A204.1 (cell line): ENCODE measurements around the gene FNDC3B.
"Not testable (repeated sequence)": the region's sequence is repeated elsewhere in the genome, so short reads cannot be mapped to it uniquely, and the experiment has no call there.

Experiments
- FAIRE-seq: peaks from 2 replicates; lab custom pipeline; 2012; peaks lifted over from hg19 to GRCh38; lab: Jason Lieb, UNC

FNDC3B gene

DNA sequence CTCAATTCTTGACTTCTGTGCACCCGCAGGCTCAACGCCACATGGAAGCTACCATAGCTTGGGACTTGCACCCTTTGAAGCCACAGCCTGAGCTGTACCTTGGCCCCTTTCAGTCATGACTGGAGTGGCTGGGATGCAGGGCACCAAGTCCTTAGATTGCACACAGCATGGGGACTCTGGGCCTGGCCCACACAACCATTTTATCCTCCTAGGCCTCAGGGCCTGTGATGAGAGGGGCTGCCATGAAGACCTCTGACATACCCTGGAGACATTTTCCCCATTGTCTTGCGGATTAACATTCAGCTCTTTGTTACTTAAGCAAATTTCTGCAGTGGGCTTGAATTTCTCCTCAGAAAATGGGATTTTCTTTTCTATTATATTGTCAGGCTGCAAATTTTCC lies 203.1 kb downstream of the FNDC3B start:
- not testable (repeated sequence) for FAIRE-seq

DNA sequence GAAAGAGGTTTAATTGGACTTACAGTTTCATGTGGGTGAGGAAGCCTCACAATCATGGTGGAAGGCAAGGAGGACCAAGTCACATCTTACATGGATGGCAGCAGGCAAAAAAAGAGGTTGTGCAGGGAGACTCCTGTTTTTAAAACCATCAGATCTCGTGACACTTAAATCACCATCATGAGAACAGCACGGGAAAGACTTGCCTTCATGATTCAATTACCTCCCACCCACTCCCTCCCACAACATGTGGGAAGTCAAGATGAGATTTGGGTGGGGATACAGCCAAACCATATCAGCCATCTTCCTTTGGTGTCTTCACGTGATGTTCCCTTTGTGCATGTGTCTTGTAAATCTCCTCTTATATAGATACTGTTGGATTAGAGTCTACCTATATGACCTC lies 204.0 kb downstream of the FNDC3B start:
- FAIRE-seq = not testable (repeated sequence)

DNA sequence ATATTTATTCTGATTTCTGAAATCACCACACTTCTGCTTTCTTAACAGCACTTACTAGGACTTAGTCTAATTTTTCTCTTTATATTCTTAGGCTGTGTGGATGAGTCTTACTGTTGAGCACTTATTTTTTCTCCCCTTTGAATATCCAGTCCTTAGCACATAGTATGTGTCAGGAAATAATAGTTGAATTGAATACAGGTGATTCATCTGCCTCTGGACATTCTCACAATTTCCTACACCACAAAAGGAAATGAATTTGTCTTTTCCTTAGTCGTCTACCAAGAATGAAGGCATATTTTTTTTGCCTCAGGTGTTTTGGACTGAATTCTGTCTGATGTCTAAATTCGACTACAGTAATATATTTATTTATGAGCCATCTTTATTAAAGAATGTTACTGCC lies 204.6 kb downstream of the FNDC3B start:
- no peak for FAIRE-seq

DNA sequence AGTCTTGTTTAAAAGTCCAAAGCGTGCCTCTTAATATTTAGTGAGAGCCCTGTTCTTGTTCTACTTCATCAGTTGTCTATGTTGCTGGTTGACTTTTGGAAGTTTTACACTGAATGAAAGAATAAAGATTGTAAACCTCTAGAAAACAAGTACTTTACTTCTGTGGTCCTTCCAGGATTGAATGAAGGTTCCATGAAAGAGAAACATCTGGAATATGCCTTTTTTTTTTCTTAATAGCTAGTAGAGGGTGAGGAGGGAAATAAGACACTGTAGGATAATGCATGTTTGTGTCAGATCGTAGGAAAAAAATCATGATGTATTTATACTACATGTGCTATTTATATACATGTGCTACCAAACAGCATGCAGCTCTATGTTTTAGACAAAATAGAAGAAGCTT lies 205.9 kb downstream of the FNDC3B start:
- no peak for FAIRE-seq

DNA sequence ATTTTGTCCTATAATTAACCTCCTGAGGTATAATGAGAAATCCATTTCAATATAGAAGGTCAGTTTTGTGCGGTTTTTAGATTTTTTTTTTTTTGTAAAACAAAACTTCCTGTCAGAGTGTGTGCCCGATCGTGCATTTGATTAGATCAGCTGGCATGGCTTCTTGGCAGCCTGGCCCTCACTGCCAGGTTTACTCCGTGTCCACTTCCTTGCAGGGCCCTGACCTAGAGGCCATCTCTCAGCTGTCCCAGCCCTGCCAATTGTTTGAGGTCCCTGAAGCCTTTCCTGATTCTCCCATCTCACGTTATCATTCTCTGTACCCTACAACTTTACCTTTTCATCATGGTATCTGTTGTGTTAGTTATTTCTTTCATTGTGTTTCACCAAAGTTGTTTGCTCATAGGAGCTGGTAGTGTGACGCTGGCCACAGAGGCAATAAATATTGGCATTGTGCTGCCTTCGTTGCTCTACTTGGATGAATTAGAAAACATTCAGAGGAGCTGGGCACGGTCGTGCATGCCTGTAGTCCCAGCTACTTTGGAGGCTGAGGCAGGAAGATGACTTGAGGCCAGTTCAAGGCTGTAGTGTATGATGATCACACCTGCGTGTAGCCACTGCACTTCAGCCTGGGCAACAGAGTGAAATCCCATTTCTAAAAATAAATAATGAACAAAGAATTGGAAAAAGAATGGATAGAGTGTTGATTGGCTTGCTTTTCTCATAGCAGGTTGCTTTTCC lies 206.9 kb downstream of the FNDC3B start:
- FAIRE-seq = no peak

DNA sequence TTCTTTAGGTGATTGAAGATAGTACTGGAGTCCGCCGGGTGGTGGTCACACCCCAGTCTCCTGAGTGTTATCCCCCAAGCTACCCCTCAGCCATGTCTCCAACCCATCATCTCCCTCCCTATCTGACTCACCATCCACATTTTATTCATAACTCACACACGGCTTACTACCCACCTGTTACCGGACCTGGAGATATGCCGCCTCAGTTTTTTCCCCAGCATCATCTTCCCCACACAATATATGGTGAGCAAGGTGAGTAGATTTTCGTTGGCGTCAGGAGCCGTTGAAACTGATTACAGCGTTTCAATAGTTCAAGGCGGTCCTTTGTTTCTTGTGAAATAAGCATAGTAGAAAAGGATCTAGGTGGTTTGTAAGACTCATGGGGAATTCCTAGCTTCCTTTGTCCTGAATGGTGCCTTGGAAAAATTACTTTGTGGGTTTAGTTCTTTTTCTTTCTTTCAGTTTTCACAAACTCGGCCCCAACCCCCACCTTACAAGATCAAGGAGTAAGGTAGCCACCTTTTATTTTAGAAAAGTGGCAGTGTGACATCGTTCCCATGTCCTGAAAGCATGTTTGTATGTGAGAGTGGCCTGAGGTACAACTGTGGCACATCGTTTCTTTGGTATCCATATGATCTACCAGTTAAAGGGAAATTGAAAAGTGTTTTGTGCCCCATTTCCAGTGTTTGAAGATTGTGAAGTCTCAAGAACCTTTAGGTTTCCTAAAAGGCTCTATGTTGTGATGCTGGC lies 208.3 kb downstream of the FNDC3B start:
- FAIRE-seq = no peak

DNA sequence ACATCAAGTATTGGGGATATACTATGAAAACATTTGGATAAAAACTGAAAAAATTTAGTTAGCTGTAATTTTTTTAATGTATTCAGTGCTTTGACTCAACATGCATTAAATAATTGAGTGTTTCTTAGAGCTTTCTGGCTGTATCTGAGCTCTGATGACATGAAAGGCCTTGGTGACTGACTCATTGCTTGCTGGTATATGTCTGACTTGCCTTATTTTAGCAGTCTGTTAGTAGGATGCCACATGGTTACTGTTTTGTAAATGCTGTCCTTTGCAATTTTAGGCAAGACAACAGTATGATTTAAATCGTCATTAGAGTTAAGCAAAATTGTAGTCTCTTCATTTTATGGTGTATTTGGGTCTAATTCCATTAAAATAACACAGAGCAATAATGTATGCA lies 209.7 kb downstream of the FNDC3B start:
- no peak for FAIRE-seq

DNA sequence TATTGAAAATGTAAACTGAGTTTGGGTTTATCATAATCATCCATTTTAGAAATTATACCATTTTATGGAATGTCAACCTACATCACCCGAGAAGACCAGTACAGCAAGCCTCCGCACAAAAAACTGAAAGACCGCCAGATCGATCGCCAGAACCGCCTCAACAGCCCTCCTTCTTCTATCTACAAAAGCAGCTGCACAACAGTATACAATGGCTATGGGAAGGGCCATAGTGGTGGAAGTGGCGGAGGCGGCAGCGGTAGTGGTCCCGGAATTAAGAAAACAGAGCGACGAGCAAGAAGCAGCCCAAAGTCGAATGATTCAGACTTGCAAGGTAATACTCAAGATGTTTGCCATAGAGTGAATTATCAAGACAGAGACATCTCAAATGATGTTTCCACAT lies 211.8 kb downstream of the FNDC3B start:
- FAIRE-seq = no peak

DNA sequence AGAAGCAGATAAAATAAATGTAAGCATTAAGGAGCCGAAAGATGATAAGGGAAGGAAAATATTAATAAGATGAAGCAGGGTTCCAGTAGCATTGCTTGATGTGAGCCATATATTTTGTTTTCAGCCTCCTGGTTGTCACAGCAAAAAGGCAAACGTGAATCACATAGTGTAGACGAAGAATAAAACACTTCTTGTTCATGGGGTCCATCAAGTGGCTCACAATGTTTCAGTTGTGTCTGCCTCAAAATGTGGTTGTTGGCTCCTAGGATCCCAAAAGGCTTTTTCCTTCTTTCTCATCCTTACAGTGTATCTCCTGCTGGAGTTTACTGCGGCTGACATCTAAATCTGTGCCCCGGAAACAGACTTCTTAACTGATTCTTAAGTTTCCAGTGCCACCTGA lies 213.8 kb downstream of the FNDC3B start:
- FAIRE-seq = no peak

DNA sequence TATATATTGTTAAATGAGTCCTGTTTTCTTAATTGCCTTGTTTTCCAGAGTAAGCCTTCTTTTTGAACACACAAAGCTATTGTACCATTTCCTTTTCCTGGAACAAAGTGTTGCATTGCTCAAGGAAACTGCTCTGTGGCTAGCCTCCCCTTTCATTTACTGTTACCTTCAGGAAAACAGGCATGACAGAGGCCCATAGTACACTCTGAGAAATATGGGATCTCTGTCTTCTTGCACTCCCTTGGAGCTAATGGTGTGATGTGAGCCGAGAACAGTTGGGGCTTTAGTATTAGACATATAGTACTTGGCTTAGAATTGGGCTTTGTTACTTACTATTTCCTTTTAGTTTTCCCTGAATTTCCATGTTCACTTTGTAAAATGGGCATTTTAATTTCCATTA lies 215.2 kb downstream of the FNDC3B start:
- no peak for FAIRE-seq

DNA sequence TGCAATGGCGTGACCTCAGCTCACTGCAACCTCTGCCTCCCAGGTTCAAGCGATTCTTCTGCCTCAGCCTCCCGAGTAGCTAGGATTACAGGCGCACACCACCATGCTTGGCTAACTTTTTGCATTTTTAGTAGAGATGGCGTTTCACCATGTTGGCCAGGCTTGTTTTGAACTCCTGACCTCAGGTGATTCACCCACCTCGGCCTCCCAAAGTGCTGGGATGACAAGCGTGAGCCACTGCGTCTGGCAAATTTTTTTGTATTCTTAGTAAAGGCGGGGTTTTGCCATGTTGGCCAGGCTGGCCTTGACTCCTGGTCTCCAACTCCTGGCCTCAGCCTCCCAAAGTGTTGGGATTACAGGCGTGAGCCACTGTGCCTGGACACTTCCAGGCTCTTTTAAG lies 215.9 kb downstream of the FNDC3B start:
- FAIRE-seq = not testable (repeated sequence)

DNA sequence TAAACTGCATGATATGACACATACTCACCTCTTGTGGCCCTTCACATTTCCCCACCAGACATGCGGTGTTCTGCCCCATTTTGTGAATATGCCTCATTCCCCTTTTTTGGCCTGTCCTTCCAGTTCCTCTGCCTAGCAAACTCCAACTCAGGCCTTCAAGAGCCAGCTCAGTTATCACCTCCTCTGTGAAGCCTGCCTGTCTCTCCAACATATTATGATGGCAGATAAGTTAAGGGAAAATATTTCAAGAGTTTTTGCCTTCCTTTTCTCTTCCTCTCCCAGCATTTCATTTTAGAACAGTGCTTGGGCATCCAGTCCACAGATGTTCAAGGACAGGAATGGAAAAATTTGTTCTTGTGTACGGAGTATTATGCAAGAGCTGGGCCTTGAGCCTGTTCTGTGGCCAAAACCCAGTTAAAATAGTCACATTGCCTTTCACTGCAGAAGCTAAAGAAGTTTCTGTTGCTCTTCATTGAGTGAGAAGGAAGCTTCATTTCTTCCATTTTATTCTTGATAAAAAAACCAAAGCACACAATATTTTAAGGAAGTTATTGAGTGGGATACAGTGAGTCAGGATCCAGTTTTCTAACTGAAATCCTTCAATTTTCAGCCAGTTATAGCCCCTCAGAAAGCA lies 216.8 kb downstream of the FNDC3B start:
- FAIRE-seq = no peak

DNA sequence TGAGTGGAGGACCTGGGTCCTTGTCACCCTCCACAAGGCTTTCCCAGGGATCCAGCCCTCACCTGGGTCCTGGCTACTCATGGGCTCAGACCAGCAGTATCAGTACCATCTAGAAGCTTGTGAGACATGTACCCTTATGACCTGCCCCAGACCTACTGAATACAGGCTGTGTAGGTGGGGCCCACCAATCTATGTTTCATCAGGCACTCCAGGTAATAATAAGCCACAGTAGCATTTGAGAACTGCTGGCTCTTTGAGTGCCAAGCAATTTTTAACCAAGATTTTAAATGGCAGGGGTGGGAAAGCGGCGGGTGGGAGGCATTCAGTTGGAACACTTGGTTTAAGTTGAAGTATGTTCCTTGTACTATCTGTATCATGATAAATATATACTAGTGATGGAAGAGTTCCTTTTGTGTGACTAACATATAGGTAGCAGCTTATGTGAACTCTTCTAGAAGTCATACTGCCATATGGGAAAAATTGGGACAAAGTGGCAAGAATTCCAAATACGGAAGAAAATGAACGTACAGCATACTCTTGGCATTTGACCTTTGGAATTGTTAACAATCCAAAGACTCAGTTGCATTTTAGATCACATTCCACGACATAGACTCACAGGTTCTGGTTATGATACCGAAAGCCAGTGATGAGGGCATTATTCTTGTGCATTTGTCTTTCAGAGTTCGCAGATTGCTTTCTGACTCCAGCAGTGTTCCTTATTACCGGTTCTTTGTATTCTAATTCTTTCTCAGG lies 218.4 kb downstream of the FNDC3B start:
- FAIRE-seq = no peak

DNA sequence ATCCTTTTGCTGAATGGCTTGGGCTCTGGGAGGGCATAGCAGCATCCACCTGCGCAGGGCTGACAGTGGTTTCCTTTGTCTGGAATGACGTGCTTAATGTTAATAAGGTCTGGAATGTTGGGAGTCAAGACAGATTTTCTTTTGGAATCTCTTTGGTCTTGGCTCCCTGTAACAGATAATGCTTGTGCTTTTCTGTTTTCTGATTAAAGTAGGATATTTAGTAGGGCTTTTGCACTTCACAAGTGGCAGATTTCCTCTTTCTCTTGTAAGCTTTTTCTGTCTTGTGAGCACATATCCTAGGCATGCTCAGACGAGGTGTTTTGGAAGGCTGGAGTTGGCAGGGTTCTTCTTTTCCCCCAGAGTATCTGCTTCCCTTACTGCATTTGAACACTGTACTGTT lies 219.2 kb downstream of the FNDC3B start:
- FAIRE-seq = no peak

DNA sequence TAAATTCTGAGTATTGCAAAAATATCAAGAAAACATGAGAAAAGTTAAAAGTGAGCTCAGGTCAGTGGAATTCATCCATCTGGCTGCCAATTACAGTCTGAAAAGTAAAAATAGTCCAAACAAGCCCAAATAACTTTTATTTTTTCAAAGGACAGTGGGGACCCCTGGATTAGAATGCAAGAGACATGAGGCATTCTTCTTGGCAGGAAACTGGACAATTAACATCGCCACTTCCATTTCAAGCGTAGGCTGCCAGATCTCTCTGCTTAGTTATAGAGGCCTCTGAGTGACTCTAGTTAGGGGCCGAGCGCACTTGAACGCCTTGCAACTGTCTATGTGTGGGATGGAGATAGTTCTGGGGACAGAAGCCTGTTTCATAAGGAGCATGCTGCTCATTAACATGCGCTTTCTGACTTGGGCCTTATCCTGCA lies 219.7 kb downstream of the FNDC3B start:
- FAIRE-seq = no peak

DNA sequence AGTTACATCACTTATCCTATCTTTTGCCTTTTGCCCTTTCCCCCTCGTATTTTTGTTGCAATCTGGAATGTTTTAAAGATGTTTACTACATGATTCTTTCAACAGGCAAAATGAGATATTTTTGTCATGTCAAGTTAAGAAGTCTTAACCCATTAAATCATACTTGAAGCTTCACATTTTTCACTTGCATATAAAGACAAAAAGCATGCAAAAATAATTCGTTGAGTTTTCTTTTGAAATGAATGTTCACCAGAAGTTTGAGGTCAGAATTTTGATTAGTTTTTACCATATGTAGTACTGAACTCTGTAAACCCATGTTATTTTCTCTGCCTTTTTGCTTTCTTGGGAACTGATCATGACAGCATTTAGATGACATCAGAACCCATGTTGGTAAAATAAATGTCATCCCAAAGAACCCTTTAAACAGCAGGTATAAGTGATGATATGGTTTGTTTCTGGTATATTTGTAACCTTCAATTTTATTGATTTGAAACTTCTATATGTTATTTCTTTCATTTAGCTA lies 220.4 kb downstream of the FNDC3B start:
- no peak for FAIRE-seq

DNA sequence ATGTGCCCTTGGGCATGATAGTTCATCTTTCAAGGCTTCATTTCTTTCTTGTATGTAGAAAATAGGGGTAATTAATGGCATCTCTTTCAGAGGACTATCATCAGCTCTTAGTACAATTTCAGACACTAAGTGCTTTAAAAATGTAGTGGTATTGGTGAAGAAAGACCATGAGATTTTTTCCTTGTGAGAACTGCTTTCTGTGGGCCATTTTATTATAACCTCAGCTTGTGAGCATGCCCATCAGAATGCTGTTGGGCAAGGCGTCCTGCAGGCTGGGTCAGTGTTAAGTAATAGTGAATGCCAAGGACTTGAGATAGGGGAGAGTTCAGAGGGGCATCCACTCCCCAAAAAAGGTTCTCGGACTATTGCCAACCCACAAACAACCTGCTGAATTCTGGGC lies 221.0 kb downstream of the FNDC3B start:
- no peak for FAIRE-seq

DNA sequence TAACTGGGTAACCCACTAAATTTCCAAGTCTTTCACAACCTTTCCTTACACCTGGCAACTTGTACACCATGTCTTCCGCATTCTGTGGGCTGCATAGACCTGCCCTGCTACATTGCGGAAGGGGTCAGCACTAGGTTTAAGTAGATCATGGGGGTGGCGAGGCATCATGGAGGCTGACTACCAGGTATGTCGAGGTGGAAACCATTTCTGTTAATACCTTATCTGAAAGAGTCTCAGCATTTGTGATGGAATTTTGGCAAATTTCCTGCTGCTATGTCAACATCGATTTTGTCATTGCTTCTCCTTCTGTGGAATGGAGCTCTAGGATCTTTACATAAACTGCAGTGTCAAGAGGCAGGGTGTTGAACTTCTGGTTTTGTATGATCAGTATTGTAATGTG lies 221.7 kb downstream of the FNDC3B start:
- FAIRE-seq = no peak

DNA sequence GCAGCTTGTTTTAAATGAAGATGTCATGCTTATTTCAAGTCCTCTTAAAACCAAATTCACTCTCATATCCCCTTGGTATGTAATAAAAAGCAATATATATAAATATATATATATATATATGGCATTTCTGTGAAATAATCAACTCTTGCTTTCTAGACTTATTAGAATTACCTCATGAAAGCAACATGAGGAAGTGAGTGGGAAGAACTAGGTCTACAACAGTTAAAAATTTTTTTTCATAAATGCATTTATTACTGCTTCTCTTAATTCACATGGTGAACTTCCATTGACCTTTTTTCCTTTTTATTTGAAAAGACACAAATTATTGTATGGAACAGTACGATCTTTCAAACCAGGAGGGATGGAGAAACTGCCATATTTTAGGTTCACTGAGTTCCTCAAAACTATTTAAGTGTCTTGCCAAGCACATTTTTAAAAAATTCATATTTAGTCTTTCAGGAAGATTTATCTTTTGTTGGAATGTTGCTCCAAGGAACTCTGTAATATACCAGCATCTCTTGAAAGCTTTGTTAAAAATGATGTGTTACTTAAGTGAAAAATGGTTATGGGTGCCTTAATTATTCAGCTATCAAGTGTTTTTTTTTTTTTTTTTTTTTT lies 223.7 kb downstream of the FNDC3B start:
- FAIRE-seq = no peak

DNA sequence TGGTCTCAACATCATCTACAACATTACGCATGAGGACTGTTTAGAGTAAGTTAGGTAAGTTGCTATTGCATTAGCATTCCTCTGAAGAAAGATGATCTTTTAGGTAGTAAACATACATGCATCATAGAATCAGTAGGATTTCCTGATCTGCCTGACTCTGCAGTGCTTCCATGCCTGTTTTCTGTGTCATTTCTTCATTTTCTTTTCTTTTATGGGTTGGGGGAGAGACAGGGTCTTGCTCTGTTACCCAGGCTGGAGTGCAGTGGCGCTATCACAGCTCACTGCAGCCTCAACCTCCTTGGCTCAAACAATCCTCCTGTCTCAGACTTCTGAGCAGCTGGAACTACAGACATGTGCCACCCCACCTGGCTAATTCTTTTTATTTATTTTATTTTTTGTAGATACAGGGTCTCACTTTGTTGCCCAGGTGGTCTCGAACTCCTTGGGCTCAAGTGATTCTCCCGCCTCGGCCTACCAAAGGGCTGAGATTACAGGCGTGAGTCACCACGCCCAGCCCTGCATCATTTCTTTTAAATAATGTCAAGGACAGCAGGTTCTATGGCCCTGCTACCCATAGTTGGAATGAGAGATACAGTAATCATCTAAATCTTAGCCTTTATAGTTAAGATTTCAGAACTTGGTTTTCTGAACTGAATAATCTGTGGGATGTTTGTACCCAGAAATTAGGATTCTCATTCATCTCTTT lies 224.6 kb downstream of the FNDC3B start:
- no peak for FAIRE-seq

DNA sequence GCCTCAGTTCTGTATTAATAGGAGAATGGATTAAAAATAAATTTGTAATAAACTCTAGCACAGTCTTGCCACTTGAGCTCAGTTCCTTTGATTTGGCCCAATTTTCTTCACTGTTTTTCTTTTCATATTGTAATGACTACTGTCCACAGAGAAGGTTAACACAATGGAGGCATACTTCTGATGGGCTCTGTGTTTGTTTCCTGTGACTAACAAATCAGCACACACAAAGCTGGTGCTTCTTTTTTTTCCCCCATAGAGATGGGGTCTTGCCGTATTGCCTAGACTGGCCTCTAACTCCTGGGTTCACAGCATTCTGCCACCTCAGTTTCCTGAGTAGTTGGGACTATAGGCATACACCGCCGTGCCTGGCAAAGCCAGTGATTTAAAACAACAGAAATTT lies 226.7 kb downstream of the FNDC3B start:
- no peak for FAIRE-seq
